Transverse colon (tissue), 3 donors: Measurements from ENCODE around the gene SH3RF3.

Experiments
- EP300 ChIP-seq: sonication (generic); formaldehyde crosslinking; IDR thresholded peaks from one replicate; pipeline ENCODE4 v1.6.1; 2017; ENCODE audit warnings: antibody characterized with exemption, low read depth
- POLR2A ChIP-seq: fragments of 450-650 bp; IDR thresholded peaks from one replicate; pipeline ENCODE4 v1.6.1; 2016; ENCODE audit warnings: antibody characterized with exemption, mild to moderate bottlenecking, moderate library complexity
- TF ChIP-seq, protein P1 (sequence below), 5 experiments: fragments of 200-600 bp in 3 of 5; fragments of 450-650 bp in 2 of 5; sonication (generic) in 3 of 5; IDR thresholded peaks; 1 replicate in 2 of 5; 2 replicates in 3 of 5; pipeline ENCODE4 v1.5.1; 2016 to 2017; ENCODE audit warnings: antibody characterized with exemption in 5 of 5, inconsistent platforms in 3 of 5, mild to moderate bottlenecking in 2 of 5, moderate library complexity in 1 of 5

DNA sequence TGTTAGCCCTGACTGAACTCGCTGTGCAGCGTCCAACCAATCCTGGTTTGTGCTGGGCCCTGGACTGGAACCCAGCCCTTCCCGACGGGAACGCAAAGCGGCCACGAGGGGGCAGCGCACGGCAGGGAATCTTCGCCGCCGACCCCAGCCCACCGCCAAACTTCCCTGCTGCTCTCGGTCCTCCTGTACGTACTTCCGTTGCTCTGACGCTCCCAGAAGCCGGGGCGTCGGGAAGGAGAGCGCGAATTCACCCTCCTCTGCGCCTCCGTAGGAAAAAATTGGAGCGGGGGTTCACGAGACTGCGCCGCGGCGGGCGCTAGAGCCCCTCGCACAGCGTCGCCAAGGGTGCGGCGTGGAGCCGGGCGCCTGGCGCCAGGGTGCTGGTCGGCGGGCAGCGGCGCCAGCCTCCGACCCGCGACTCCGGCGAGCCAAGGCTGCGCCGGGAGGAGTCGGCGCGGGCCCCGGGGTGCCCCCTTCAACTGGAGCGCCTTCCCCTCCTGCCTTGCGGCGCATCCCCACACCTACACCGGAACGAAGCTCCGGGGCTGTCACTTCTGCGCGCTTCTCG is 873 bp upstream of the SH3RF3 start:
- TF ChIP-seq, protein P1, sequence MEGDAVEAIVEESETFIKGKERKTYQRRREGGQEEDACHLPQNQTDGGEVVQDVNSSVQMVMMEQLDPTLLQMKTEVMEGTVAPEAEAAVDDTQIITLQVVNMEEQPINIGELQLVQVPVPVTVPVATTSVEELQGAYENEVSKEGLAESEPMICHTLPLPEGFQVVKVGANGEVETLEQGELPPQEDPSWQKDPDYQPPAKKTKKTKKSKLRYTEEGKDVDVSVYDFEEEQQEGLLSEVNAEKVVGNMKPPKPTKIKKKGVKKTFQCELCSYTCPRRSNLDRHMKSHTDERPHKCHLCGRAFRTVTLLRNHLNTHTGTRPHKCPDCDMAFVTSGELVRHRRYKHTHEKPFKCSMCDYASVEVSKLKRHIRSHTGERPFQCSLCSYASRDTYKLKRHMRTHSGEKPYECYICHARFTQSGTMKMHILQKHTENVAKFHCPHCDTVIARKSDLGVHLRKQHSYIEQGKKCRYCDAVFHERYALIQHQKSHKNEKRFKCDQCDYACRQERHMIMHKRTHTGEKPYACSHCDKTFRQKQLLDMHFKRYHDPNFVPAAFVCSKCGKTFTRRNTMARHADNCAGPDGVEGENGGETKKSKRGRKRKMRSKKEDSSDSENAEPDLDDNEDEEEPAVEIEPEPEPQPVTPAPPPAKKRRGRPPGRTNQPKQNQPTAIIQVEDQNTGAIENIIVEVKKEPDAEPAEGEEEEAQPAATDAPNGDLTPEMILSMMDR (IDR thresholded peaks at IDR 0.05), result peak; percentile 79 to 88 (median 81)
- TF ChIP-seq POLR2A, result peak; percentile 18
- TF ChIP-seq EP300, result no peak
